GM21526 (cell line): ENCODE measurements around the gene FOXP2.

ENCODE experiments used
- ATAC-seq: cut with Tn5 transposase; IDR thresholded peaks from one replicate; pipeline ENCODE4 v1.9.1; 2021; ENCODE audit warnings: moderate library complexity; ENCODE audit not compliant: unreplicated experiment, low FRiP score

The FOXP2 gene

DNA sequence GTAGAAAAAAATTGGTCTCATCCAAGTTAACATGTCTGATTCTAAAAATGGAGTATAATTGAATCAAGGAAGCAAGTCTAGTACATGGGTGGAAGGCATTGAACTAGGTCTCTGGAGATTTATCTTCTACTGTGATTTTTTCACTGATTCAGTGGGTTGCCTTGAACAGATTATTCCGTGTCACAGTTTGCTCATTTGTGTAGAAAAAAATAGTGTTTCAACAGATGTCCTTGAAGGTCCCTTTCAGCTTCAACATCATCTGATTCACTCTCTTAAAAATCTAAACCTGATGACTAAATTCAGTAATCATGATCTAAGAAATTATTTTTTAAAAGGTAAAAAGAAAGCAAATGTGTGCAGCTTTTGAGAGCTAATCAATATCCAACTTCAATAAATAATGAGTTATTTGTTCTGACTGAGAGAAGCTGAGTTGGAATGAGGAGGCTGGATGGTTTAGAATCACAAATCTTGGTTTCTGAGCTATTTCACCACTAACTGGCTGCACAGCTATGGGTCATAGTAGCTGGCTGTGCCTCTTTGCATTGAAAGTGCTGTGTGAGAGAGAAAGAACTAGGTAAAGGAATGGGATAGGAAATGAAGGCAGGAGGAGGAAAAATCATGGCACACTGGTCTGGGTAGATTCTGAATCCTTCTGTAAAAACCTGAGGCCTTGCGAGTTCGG lies 285.8 kb downstream of the FOXP2 start:
- ATAC-seq: no peak

DNA sequence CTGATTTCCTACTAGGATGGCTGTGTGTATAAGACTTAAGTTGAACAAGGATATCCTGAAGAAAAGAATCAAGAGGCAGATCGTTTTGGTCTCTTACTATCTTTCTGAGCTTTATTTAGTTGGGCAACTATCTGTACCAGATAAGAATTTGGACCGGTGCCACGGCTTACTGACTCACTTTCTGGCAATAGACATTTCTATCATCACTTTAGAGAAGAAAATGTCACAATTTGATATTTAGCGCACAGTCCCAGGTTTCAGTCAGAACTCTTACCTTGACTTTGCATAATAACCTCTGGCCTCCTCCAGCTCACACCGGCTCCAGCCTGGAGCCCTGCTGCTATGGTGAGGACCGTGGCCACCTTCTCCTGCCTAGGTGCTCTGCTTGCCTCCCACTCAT lies 289.1 kb downstream of the FOXP2 start:
- no peak for ATAC-seq

DNA sequence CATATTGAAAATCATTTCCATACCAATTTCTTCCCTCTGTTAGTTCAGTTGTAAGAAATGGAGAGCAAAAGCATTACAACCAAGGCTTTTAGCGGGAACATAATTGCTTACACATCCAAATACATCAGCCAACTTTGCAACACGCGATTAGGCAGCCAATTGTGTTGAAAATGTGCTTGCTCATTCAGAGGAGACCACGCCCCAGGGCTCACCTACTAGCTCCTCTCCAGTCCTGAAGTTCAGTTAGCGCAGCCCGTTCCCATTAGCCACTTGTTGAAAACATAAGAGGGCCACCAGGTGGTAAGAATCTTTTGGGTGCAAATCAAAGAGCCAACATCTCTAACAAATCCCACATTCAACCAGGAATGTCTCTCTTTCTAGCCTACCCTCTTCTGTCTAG lies 294.0 kb downstream of the FOXP2 start:
- no peak for ATAC-seq

DNA sequence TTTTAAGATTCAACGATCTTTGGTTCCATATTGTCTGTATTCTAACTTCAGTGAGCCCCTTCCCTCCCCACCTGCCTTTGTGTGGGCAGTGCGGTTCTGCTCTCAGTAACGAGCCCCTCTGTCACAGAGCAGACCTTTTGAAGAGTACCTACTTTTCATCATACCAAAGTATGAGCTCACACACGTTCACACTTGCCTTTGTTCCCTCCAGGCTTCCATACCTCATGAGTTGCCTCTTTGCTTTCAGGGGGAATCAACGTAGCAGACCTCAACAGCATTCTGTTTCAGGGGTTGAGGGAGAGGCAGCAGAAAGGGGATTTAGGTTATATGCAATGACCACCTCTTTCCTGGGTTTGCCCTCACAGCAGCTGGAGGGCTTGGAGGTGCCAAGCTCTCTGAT lies 295.9 kb downstream of the FOXP2 start:
- ATAC-seq: no peak

DNA sequence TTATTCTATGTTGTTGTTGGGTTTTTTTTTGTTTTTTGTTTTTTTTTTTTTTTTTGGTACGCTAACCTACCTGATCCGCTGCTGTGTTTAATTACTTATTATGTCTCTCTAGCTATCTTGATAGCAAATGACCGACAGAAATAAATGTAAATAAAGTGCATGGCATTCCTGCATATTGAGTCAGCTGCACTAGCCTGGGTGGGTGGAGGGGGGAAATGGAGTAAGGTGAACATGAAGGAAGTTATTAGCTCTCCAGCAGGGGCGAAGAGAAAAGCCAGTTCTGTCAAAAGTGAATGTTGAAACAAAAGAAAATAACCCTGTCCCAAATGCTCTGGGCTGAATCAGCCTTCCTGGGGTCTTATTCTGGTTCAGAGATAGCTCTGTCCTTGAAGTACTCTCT lies 296.6 kb downstream of the FOXP2 start:
- ATAC-seq: no peak

DNA sequence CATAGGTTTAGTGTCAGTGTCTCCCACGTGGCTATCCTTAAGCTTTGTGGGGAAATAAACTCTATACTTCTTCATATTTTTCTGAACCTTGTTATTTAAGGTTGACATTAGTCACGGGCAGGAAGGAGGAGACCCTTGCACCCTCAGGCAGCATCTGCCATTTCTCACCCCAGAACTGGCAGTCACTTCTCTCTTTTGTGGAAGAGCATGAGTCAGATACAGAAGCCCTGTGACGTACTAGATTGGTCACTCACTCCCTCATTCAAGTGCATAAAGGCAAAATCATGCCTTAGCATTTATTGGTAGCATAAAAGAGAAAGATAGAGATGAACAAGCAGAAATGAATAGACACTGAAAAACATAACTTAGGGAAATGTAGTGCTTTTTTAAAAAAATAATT lies 301.3 kb downstream of the FOXP2 start:
- no peak for ATAC-seq

DNA sequence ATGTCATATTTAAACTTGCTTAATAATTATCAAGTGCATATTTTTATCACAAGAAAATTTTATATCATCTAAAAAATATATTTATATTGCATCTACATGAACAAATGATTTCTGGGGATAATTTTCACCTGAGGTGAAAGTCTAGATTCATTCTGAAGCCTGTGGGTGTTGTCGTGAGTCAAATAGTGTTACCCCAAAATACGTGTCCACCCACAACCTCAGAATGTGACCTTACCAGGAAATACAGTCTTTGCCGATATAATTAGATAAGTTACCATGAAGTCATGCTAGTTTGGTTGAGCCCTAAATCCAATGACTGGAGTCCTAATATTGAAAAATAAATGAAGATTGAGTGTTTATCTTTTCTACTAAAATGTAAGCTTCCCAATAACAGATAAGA lies 304.2 kb downstream of the FOXP2 start:
- peak; percentile 72 for ATAC-seq

DNA sequence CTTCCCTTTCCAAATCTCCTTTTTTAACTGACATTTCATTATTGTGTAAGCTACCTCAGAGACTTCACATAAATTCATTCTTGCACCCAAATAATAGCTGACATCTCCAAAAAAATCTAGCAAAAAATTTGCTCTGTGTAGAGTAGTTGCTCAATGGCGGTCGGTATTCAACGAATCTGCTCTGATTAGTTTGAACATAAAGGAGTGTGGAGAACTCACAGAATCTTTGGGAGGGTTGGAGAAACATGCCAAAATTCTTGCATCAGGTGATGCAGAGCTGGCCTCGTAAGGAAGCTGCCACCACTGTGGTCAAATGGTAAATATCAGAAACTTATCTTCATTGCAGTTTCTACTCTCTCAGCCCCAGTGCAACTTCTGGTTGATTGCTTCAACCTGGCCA lies 306.1 kb downstream of the FOXP2 start:
- no peak for ATAC-seq

DNA sequence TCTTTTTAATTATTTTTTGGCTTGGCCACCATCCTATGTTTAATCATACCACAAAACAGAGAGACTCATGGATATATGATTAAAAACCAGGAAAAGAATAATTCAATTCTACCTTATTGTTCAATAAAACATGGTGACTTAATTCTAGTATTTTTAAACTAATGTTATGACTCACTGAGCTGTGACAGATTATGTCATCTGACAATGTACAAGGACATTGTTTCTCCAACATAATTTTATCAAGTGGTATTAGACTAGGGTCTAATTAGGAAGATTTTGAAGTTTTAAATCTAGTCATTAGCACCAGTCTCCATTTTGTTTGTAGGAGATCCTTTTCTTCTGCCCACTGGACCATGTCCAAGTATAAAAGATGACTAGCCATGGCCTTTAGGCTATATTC lies 307.9 kb downstream of the FOXP2 start:
- no peak for ATAC-seq

DNA sequence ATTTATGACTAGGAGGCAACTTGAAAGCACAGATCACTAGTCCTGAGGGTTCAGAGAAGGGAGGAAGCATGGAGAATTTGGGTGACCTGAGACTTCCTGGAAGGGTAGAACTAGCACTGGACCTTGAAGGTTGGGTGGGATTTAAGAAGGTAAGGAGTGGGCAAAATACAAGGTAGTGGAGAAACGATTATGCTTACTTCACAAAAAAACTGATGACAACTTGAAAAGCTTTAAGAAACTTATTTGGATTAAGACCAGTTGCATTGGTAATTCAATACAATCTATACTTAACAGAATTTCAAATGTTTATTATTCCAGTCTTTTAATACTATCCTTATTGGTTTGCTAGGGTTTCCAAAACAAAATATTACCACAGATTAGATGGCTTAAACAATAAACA lies 308.7 kb downstream of the FOXP2 start:
- no peak for ATAC-seq

DNA sequence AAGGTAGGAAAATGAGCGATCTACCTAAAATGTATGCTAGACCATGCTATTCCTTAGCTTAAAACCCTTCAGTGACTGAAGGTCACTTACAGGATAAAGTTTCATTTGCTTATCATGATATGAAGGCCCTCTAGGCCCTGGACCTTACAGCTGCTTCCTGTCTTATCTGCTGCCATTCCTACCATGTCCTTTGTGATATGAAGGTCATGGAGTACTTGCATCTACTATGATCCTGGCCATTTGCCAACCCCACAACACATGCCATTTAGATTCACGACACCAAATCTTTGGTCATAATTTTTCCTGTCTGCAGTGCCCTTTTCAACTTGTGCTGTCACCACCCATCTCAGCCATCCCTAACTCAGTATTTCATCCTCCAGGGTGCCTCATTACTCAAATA lies 325.5 kb downstream of the FOXP2 start:
- ATAC-seq: no peak

DNA sequence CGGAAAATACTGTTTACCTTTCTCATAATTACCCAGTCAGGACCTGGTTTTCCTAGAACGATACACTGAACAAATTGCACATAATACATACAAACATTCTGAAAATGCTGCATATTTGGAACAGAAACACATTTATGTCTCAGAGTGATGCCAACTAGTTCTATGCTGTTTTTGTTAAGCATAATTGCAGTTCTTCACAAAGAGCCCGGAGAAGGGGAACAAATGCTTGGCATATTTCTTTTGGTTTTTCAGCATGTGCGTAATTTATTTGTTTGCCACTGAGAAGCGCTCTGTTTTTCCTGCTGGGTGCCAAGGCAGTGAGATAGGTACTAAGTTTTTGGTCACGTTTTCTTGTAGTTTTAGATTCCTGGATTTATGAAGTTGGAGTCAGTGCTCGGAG lies 326.3 kb downstream of the FOXP2 start:
- ATAC-seq: no peak

DNA sequence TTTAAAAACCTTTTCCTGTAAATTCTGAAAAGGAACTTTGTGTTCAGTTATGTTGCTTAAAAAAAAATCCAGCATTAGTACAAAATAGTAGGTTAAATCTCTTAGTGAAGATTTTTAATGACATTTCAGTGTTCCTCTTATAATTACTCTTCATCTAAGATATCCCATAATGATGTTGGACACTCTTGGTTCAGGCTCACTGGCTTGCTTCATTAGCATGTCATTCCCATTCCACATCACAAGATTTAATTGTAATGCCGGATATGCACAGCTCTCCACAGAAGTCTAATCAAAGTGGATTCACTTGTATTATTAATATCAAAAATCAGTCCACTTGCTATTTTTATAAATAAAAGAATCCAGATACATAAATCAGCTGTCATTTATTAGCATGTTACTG lies 327.3 kb downstream of the FOXP2 start:
- no peak for ATAC-seq
